ENCODE measurements around the gene XRCC1.
A peak's percentile ranks its signal among the peaks of the same experiment; 100 is the strongest.

Gene XRCC1

GRCh38 chr19:43581467-43581866 lies 6.1 kb upstream of the XRCC1 start:
- Histone ChIP-seq H3K9me3 (ENCODE audit: low read length) (no peaks in the 10 kb centered on the region), H3K27me3 (ENCODE audit: insufficient read depth, low read length) (no peaks in the 10 kb centered on the region), H3K4me1 (ENCODE audit: insufficient read depth, low read length) (no peaks in the 10 kb centered on the region), H2AFZ (ENCODE audit: low read depth, low read length) (no peak overlapping the region), H3K36me3 (ENCODE audit: insufficient read depth, low read length) (peaks cover 3% of the 10 kb centered on the region), H3K4me3 (ENCODE audit: low read length) (no peak overlapping the region)

- no peak overlapping the region for H3K4me3 ChIP-seq (ENCODE audit: low read length)
- no peaks in the 10 kb centered on the region for H3K36me3 ChIP-seq (ENCODE audit: insufficient read depth, low read length)
- no peaks in the 10 kb centered on the region for H3K9me3 ChIP-seq (ENCODE audit: low read length)
- no peaks in the 10 kb centered on the region for H3K27me3 ChIP-seq (ENCODE audit: insufficient read depth, low read length)
- H3K4me1 ChIP-seq (ENCODE audit: insufficient read depth, low read length): peaks cover 12% of the 10 kb centered on the region
- no peak overlapping the region for H2AFZ ChIP-seq (ENCODE audit: low read depth, low read length)
Observed at GRCh38 chr19:43578787-43579186, 3.5 kb upstream of the XRCC1 start.

GRCh38 chr19:43575955-43576878 lies 890 bp upstream of the XRCC1 start:
- Histone ChIP-seq H3K36me3 (ENCODE audit: insufficient read depth, low read length) (peaks cover 18% of the 10 kb centered on the region), H3K9me3 (ENCODE audit: low read length) (no peaks in the 10 kb centered on the region), H2AFZ (ENCODE audit: low read depth, low read length) (peak overlapping the region; percentile 84), H3K4me3 (ENCODE audit: low read length) (peak overlapping the region; percentile 30), H3K4me1 (ENCODE audit: insufficient read depth, low read length) (peaks cover 14% of the 10 kb centered on the region), H3K27me3 (ENCODE audit: insufficient read depth, low read length) (no peaks in the 10 kb centered on the region)

GRCh38 chr19:43574424-43575155 lies 737 bp downstream of the XRCC1 start:
- Histone ChIP-seq H3K4me1 (ENCODE audit: insufficient read depth, low read length) (peaks cover 14% of the 10 kb centered on the region), H3K4me3 (ENCODE audit: low read length) (peak overlapping the region; percentile 57), H3K27me3 (ENCODE audit: insufficient read depth, low read length) (no peaks in the 10 kb centered on the region), H2AFZ (ENCODE audit: low read depth, low read length) (peak overlapping the region; percentile 27), H3K9me3 (ENCODE audit: low read length) (no peaks in the 10 kb centered on the region), H3K36me3 (ENCODE audit: insufficient read depth, low read length) (peaks cover 24% of the 10 kb centered on the region)

GRCh38 chr19:43572171-43572588 lies 3.1 kb downstream of the XRCC1 start:
- no peak overlapping the region for H2AFZ ChIP-seq (ENCODE audit: low read depth, low read length)
- peaks cover 14% of the 10 kb centered on the region for H3K4me1 ChIP-seq (ENCODE audit: insufficient read depth, low read length)
- H3K36me3 ChIP-seq (ENCODE audit: insufficient read depth, low read length): peaks cover 26% of the 10 kb centered on the region
- no peaks in the 10 kb centered on the region for H3K9me3 ChIP-seq (ENCODE audit: low read length)
- H3K4me3 ChIP-seq (ENCODE audit: low read length): no peak overlapping the region
- no peaks in the 10 kb centered on the region for H3K27me3 ChIP-seq (ENCODE audit: insufficient read depth, low read length)

GRCh38 chr19:43570174-43570791 lies 5.0 kb downstream of the XRCC1 start:
- H3K36me3 ChIP-seq (ENCODE audit: insufficient read depth, low read length): peaks cover 26% of the 10 kb centered on the region
- peaks cover 11% of the 10 kb centered on the region for H3K4me1 ChIP-seq (ENCODE audit: insufficient read depth, low read length)
- H3K27me3 ChIP-seq (ENCODE audit: insufficient read depth, low read length): no peaks in the 10 kb centered on the region
- H3K4me3 ChIP-seq (ENCODE audit: low read length): no peak overlapping the region
- H3K9me3 ChIP-seq (ENCODE audit: low read length): no peaks in the 10 kb centered on the region
- H2AFZ ChIP-seq (ENCODE audit: low read depth, low read length): no peak overlapping the region

- H2AFZ ChIP-seq (ENCODE audit: low read depth, low read length): no peak overlapping the region
- no peaks in the 10 kb centered on the region for H3K27me3 ChIP-seq (ENCODE audit: insufficient read depth, low read length)
- H3K4me3 ChIP-seq (ENCODE audit: low read length): no peak overlapping the region
- H3K9me3 ChIP-seq (ENCODE audit: low read length): no peaks in the 10 kb centered on the region
- peaks cover 6% of the 10 kb centered on the region for H3K4me1 ChIP-seq (ENCODE audit: insufficient read depth, low read length)
- peaks cover 28% of the 10 kb centered on the region for H3K36me3 ChIP-seq (ENCODE audit: insufficient read depth, low read length)
Observed at GRCh38 chr19:43569657-43570056, 5.7 kb downstream of the XRCC1 start.

- peaks cover 37% of the 10 kb centered on the region for H3K36me3 ChIP-seq (ENCODE audit: insufficient read depth, low read length)
Observed at GRCh38 chr19:43564800-43565199, 10.5 kb downstream of the XRCC1 start.

GRCh38 chr19:43563816-43564457 lies 11.4 kb downstream of the XRCC1 start:
- H2AFZ ChIP-seq (ENCODE audit: low read depth, low read length): no peak overlapping the region
- H3K4me3 ChIP-seq (ENCODE audit: low read length): no peak overlapping the region
- H3K27me3 ChIP-seq (ENCODE audit: insufficient read depth, low read length): no peaks in the 10 kb centered on the region
- no peaks in the 10 kb centered on the region for H3K4me1 ChIP-seq (ENCODE audit: insufficient read depth, low read length)
- H3K36me3 ChIP-seq (ENCODE audit: insufficient read depth, low read length): peaks cover 35% of the 10 kb centered on the region
- no peaks in the 10 kb centered on the region for H3K9me3 ChIP-seq (ENCODE audit: low read length)

More at GRCh38 chr19:43564800-43565199, 10.5 kb downstream of the XRCC1 start:
- Histone ChIP-seq H3K27me3 (ENCODE audit: insufficient read depth, low read length) (no peaks in the 10 kb centered on the region), H2AFZ (ENCODE audit: low read depth, low read length) (no peak overlapping the region), H3K9me3 (ENCODE audit: low read length) (no peaks in the 10 kb centered on the region), H3K4me3 (ENCODE audit: low read length) (no peak overlapping the region), H3K4me1 (ENCODE audit: insufficient read depth, low read length) (no peaks in the 10 kb centered on the region)

- H2AFZ ChIP-seq (ENCODE audit: low read depth, low read length): no peak overlapping the region
- peaks cover 40% of the 10 kb centered on the region for H3K36me3 ChIP-seq (ENCODE audit: insufficient read depth, low read length)
- H3K4me3 ChIP-seq (ENCODE audit: low read length): no peak overlapping the region
- H3K4me1 ChIP-seq (ENCODE audit: insufficient read depth, low read length): no peaks in the 10 kb centered on the region
- H3K9me3 ChIP-seq (ENCODE audit: low read length): no peaks in the 10 kb centered on the region
- no peaks in the 10 kb centered on the region for H3K27me3 ChIP-seq (ENCODE audit: insufficient read depth, low read length)
Observed at GRCh38 chr19:43562698-43563241, 12.6 kb downstream of the XRCC1 start.

GRCh38 chr19:43562226-43562697 lies 13.1 kb downstream of the XRCC1 start:
- Histone ChIP-seq H3K4me3 (ENCODE audit: low read length) (no peak overlapping the region), H3K36me3 (ENCODE audit: insufficient read depth, low read length) (peaks cover 45% of the 10 kb centered on the region), H3K27me3 (ENCODE audit: insufficient read depth, low read length) (no peaks in the 10 kb centered on the region), H2AFZ (ENCODE audit: low read depth, low read length) (no peak overlapping the region), H3K4me1 (ENCODE audit: insufficient read depth, low read length) (no peaks in the 10 kb centered on the region), H3K9me3 (ENCODE audit: low read length) (no peaks in the 10 kb centered on the region)

- H3K4me1 ChIP-seq (ENCODE audit: insufficient read depth, low read length): no peaks in the 10 kb centered on the region
- no peaks in the 10 kb centered on the region for H3K27me3 ChIP-seq (ENCODE audit: insufficient read depth, low read length)
- no peak overlapping the region for H2AFZ ChIP-seq (ENCODE audit: low read depth, low read length)
- peaks cover 49% of the 10 kb centered on the region for H3K36me3 ChIP-seq (ENCODE audit: insufficient read depth, low read length)
- H3K4me3 ChIP-seq (ENCODE audit: low read length): no peak overlapping the region
- H3K9me3 ChIP-seq (ENCODE audit: low read length): no peaks in the 10 kb centered on the region
Observed at GRCh38 chr19:43561139-43561970, 14.0 kb downstream of the XRCC1 start.
